ENCODE measurements around the gene SLC13A3.

DNA sequence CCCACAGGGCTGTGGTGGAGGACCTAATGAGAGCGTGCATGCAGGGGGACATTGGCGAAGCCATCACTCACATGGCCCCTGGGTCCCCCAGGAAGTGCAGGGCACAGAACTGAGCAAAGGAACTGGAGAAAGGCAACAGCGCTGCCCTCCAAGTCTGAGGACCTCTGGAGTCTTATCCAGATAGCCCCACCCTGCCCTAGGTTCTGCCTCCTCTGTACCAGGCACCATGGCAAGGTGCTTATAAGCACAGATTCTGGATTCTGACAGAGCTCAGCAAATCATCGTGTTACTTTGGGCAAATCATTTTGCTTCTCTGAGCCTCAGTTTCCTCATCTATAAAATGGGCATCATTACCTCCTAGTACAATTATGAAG is 44.5 kb downstream of the SLC13A3 start:
- TF ChIP-seq, protein P1, sequence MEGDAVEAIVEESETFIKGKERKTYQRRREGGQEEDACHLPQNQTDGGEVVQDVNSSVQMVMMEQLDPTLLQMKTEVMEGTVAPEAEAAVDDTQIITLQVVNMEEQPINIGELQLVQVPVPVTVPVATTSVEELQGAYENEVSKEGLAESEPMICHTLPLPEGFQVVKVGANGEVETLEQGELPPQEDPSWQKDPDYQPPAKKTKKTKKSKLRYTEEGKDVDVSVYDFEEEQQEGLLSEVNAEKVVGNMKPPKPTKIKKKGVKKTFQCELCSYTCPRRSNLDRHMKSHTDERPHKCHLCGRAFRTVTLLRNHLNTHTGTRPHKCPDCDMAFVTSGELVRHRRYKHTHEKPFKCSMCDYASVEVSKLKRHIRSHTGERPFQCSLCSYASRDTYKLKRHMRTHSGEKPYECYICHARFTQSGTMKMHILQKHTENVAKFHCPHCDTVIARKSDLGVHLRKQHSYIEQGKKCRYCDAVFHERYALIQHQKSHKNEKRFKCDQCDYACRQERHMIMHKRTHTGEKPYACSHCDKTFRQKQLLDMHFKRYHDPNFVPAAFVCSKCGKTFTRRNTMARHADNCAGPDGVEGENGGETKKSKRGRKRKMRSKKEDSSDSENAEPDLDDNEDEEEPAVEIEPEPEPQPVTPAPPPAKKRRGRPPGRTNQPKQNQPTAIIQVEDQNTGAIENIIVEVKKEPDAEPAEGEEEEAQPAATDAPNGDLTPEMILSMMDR (IDR thresholded peaks at IDR 0.05), result no peak
- TF ChIP-seq EP300 (IDR thresholded peaks at IDR 0.05) (no peak), POLR2A (IDR thresholded peaks at IDR 0.05) (no peak)

Data from gastroesophageal sphincter (tissue), 3 donors.